LNCaP clone FGC (cell line): ENCODE results near the gene ACSL1.

Source experiments
- DNase-seq: peaks from one replicate; pipeline ENCODE4 v3.0.0-alpha.2; 2011; ENCODE audit warnings: low read depth
- H3K4me3 ChIP-seq: 2 replicates; pipeline ENCODE4 v1.5.1; 2011; ENCODE audit warnings: mild to moderate bottlenecking, low read depth, low read length, control low read depth
- TF ChIP-seq, protein P1 (sequence below): IDR thresholded peaks from 2 replicates; pipeline ENCODE4 v1.5.1; 2012; ENCODE audit warnings: mild to moderate bottlenecking; ENCODE audit not compliant: control insufficient read depth, insufficient read depth; ENCODE audit errors: extremely low read depth

Gene ACSL1

DNA sequence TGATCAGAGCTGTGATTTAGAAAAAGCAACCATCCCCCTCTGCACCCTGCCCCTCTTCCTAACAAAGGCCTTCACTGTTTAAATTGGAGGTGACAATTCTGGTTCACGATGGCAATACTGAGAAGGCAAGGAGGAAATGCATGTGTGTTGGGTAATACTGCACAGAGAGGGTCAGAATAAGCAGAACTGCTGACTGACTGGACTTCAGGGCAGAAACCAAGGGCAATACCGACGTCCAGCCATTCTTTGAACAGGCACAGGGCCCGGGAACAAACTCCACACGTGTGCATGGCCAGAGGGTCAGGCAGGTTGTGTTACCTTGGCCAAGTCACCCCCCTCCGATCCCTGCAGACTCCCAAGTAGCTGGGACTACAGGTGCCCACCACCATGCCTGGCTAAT is 6.0 kb downstream of the ACSL1 start:
- no peak overlapping the region for H3K4me3 ChIP-seq
- TF ChIP-seq, protein P1, sequence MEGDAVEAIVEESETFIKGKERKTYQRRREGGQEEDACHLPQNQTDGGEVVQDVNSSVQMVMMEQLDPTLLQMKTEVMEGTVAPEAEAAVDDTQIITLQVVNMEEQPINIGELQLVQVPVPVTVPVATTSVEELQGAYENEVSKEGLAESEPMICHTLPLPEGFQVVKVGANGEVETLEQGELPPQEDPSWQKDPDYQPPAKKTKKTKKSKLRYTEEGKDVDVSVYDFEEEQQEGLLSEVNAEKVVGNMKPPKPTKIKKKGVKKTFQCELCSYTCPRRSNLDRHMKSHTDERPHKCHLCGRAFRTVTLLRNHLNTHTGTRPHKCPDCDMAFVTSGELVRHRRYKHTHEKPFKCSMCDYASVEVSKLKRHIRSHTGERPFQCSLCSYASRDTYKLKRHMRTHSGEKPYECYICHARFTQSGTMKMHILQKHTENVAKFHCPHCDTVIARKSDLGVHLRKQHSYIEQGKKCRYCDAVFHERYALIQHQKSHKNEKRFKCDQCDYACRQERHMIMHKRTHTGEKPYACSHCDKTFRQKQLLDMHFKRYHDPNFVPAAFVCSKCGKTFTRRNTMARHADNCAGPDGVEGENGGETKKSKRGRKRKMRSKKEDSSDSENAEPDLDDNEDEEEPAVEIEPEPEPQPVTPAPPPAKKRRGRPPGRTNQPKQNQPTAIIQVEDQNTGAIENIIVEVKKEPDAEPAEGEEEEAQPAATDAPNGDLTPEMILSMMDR: no peak
- DNase-seq: no peak

DNA sequence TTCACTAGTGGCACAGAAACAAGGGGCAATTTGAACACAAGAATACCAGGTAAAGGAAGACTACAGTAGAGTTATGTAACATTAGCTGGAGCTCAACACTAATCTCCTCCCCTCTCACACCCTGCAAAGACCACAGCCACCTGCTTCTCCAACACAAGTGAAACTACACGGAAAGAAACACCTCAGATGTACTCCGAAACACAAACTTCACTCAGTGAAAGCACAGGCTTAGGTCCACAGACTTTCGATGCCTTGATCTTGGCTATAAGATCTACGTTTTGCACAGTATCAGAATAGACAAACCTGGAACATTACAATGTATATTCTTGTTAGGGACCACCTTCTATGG is 7.6 kb downstream of the ACSL1 start:
- no peak for DNase-seq
- no peak overlapping the region for H3K4me3 ChIP-seq
- TF ChIP-seq, protein P1: no peak

DNA sequence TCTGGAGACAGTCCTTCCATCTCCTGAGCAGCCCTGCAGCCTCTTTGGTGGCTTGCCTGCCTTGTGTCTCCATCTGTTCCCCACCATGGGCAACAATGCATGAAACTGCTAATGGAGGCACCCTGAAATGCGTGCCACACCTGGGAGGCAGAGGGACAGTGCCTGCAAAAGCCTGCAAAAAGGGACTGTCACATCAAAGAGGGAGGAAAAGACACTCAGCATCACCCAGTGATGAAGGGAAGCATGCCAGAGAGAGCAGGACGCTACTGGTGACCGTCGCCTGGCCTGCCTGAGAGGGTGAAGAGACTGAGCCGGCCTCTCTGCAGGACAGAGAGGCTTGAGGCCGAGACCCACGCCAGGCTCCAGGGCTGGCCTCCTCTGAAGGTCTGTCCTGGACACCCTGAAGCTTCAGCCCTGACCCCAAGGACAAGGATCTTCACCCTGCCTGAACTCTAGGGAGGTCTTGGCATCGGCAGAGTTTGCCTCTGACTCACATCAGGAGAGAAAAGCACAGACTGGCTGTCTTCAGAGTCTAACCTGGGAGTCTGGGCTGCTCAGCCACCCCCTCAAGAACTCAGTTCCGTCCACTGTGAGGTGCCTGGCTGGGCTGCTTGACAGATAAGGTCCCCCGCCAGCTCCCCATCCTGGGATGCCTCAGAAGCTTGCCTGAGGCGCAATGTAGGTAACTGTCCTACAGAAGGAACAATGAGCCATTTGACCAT is 8.1 kb downstream of the ACSL1 start:
- no peak for DNase-seq
- TF ChIP-seq, protein P1: no peak
- no peak overlapping the region for H3K4me3 ChIP-seq

DNA sequence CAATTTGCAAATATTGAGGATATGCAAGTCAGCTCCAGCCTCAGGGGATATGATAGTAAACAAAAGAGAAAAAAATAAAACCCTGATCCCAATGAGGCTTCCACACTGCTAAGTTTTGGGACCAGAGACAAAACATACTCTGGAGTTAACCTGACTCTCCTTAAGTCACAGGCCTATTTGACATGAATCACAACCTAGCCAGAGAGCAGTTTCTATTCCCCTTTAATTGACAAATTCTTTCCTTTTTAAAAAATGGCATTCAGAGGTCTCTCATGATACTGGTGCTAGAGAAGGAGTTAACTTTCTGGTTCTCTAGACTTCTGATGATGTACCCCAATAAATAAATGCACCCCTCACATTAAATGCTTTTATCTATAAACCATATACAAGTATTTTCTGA is 8.8 kb downstream of the ACSL1 start:
- no peak for DNase-seq
- TF ChIP-seq, protein P1: no peak
- H3K4me3 ChIP-seq: no peak overlapping the region

DNA sequence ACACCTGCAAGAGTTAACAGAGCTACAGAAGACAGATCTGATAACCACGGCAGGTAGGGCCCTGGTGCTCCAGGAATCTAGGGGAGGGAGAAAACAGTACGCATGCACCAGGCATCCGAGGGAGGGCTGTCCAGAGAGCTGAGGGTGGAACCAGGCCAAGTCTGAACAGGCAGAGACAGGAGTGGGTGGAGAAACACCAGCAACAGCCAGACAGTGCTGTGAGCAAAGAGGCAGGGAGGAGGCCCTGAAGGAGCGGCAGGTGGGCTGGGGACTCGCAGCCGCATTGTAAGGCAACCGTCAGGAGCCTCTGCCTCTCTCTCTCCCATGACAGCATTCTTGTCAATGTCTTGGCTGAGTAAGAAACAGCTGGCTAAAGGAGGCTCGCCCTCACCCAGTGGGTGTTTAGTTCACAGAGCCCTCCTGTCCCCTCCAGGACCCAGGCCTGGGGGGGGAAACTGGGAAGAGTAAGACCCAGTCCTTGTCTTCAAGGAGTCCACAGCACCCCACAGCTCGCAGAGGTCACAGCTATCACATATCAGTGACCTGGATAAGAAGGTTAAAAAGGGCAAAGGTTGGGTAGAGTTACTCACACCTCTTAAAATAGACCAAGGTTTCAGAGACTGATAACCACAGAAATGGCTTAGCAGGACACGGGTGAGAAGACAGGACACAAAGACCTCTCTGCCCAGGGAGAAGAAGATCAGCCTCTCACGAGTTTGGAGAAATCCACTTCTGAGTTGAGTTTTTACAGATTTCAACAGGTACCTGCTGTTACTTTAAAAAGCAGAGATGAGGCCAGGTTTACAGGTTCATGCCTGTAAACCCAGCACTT is 10.5 kb downstream of the ACSL1 start:
- DNase-seq: peak; percentile 93
- TF ChIP-seq, protein P1: no peak
- peak overlapping the region; percentile 49 for H3K4me3 ChIP-seq

DNA sequence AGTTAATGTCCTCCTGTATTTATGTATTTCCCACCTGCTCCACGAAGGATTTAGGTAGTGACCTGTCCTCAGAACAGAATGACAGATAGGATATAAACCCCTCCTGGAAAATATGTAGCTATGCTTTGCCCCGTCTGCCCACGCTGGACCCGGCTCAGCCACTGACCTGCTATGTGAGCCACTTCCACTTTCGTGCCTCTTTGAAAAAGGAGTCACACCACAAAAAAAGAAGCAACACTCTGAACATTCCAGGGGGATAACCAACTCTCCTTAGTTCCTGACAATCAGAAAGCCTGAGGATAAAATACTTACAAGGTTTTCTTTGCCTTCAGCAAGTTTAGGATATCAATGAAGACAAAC is 11.1 kb downstream of the ACSL1 start:
- TF ChIP-seq, protein P1: no peak
- DNase-seq: no peak
- peak overlapping the region; percentile 49 for H3K4me3 ChIP-seq
